GM19351 (cell line): ENCODE results near the gene AGO4.
"Not testable (repeated sequence)": the region's sequence is repeated elsewhere in the genome, so short reads cannot be mapped to it uniquely, and the experiment has no call there.

ENCODE experiments used
- ATAC-seq: cut with Tn5 transposase; IDR thresholded peaks from one replicate; pipeline ENCODE4 v1.9.1; 2021; ENCODE audit warnings: mild to moderate bottlenecking, moderate library complexity; ENCODE audit not compliant: unreplicated experiment

AGO4 gene

GRCh38 chr1:35863136-35863535, 55.3 kb downstream of the AGO4 start:
- ATAC-seq = no peak

- no peak for ATAC-seq
These were observed 56.2 kb downstream of the AGO4 start for GRCh38 chr1:35863881-35864625.

- no peak for ATAC-seq
These were observed 57.0 kb downstream of the AGO4 start for GRCh38 chr1:35864813-35865212.

- ATAC-seq = no peak
These were observed 59.2 kb downstream of the AGO4 start for GRCh38 chr1:35866991-35867390.

GRCh38 chr1:35869245-35869950, 61.6 kb downstream of the AGO4 start:
- ATAC-seq = not testable (repeated sequence)

- no peak for ATAC-seq
These were observed 63.0 kb downstream of the AGO4 start for GRCh38 chr1:35870651-35871309.

- no peak for ATAC-seq
These were observed 65.5 kb downstream of the AGO4 start for GRCh38 chr1:35873243-35873750.

GRCh38 chr1:35874115-35874514, 66.3 kb downstream of the AGO4 start:
- ATAC-seq = not testable (repeated sequence)

GRCh38 chr1:35876988-35877387, 69.2 kb downstream of the AGO4 start:
- ATAC-seq = no peak

- ATAC-seq = no peak
These were observed 74.0 kb downstream of the AGO4 start for GRCh38 chr1:35881850-35882273.

- ATAC-seq = no peak
These were observed 74.7 kb downstream of the AGO4 start for GRCh38 chr1:35882586-35882944.

- peak; percentile 82 for ATAC-seq
These were observed 75.3 kb downstream of the AGO4 start, which contains the start of gene AGO1 for GRCh38 chr1:35882945-35883634. Gene AGO1, plus strand, starts transcription at chr1:35883209. Its CDS starts 213 bp downstream, at chr1:35883422.

GRCh38 chr1:35883635-35884101, 75.9 kb downstream of the AGO4 start:
- peak; percentile 19 for ATAC-seq

GRCh38 chr1:35884934-35885333, 77.1 kb downstream of the AGO4 start:
- no peak for ATAC-seq

GRCh38 chr1:35885961-35886558, 78.2 kb downstream of the AGO4 start:
- ATAC-seq = no peak

GRCh38 chr1:35886577-35887431, 79.0 kb downstream of the AGO4 start:
- ATAC-seq = no peak

- ATAC-seq = no peak
These were observed 79.7 kb downstream of the AGO4 start for GRCh38 chr1:35887508-35887907.

GRCh38 chr1:35888255-35888654, 80.4 kb downstream of the AGO4 start:
- no peak for ATAC-seq

- not testable (repeated sequence) for ATAC-seq
These were observed 81.2 kb downstream of the AGO4 start for GRCh38 chr1:35888981-35889380.
